ENCODE measurements around the gene QRSL1. TPM values are rescaled to one million over a fixed set of nuclear protein-coding genes. Genes with fewer than 3 reads are reported as not detected.

The QRSL1 gene
- total and polyA plus RNA-seq, 9 of the 15 experiments (the other 6 are each of a cell fraction or from before 2014, with no cell fraction given), result 14.6 to 31.5 (median 23.0) TPM

- FAIRE-seq (peak; percentile 55), ATAC-seq (no peak), DNase-seq (ENCODE audit: extremely low read depth in 1 of 4, low spot score in 3 of 4) (no peak)
- POLR2A ChIA-PET, result interaction anchor here (0.7 to 1.1 kb wide), 3 partner anchors 9 to 17 kb away, joined by 3 read pairs; no protein-coding TSS in a partner anchor
- WGBS (ENCODE audit: insufficient coverage, low coverage, missing lambda C conversion rate), result 88% methylated on average over 1 of the region's 1 CpG
- Histone ChIP-seq H3K9me3 (replicated peaks; ENCODE audit: control insufficient read depth, insufficient read depth, low read depth, low read length) (0 out of 2 replicates have a peak, but pooled peaks cover 2% of the 10 kb centered on the region), H3K27me3 (ENCODE audit: control insufficient read depth in 2 of 2, insufficient read depth in 2 of 2, low read length in 2 of 2) (no peaks in the 10 kb centered on the region), H3K36me3 (ENCODE audit: control insufficient read depth, insufficient read depth, low read length) (peaks cover 33% of the 10 kb centered on the region), H3K27ac (ENCODE audit: extremely low read depth, low read depth, low read length) (no peak overlapping the region), H3K4me1 (replicated peaks in 1 of 2; ENCODE audit: control insufficient read depth in 2 of 2, insufficient read depth in 2 of 2, low read length in 2 of 2) (no peaks in the 10 kb centered on the region), H3K9ac (ENCODE audit: insufficient read depth in 1 of 2, low read depth in 2 of 2, low read length in 2 of 2) (no peak overlapping the region), H4K20me1 (replicated peaks; ENCODE audit: control insufficient read depth, insufficient read depth, low read length) (no peaks in the 10 kb centered on the region), H3K9me1 (ENCODE audit: control insufficient read depth, insufficient read depth, low read length) (no peaks in the 10 kb centered on the region), H3K4me2 (ENCODE audit: insufficient read depth, low read length) (no peak overlapping the region), H3K4me3 (no peak overlapping the region), H2AFZ (ENCODE audit: low read depth, low read length) (no peak overlapping the region), H3K79me2 (ENCODE audit: control insufficient read depth, insufficient read depth, low read length) (no peaks in the 10 kb centered on the region)
- in situ Hi-C loops (cut with MboI) (no loop called here), intact Hi-C loops (cut with micrococcal nuclease) (no loop called here)
- TF ChIP-seq ASH1L (IDR thresholded peaks at IDR 0.05; ENCODE audit: borderline replicate concordance, low read depth, partially characterized antibody), result no peak
- no peak for TF ChIP-seq JUN (IDR thresholded peaks at IDR 0.05; ENCODE audit: borderline replicate concordance, low read depth, low read length)
- no peak for TF ChIP-seq JUN (CRISPR knock-in tag; IDR thresholded peaks at IDR 0.05; ENCODE audit: borderline replicate concordance)
- no peak for TF ChIP-seq SRF (CRISPR knock-in tag; IDR thresholded peaks at IDR 0.05)
- no peak for TF ChIP-seq NKRF (IDR thresholded peaks at IDR 0.05; ENCODE audit: borderline replicate concordance)
- TF ChIP-seq ZBED1 (IDR thresholded peaks at IDR 0.05), result no peak
- no peak for TF ChIP-seq MLLT1 (IDR thresholded peaks at IDR 0.05)
- TF ChIP-seq ESRRA (IDR thresholded peaks at IDR 0.05; ENCODE audit: borderline replicate concordance, low read depth), result no peak
- no peak for TF ChIP-seq ZNF551 (CRISPR knock-in tag; IDR thresholded peaks at IDR 0.05)
- TF ChIP-seq BRF1 (IDR thresholded peaks at IDR 0.05; ENCODE audit: borderline replicate concordance, extremely low read depth, insufficient read length), result no peak
- TF ChIP-seq ZNF511 (CRISPR knock-in tag; IDR thresholded peaks at IDR 0.05), result no peak
- TF ChIP-seq PTBP1 (IDR thresholded peaks at IDR 0.05; ENCODE audit: low read depth, low read length), result no peak
- no peak for TF ChIP-seq ZNF77 (CRISPR knock-in tag; IDR thresholded peaks at IDR 0.05)
- TF ChIP-seq TBL1XR1 (IDR thresholded peaks at IDR 0.05; ENCODE audit: low read length in 2 of 2), result no peak
- no peak for TF ChIP-seq ARID3B (CRISPR knock-in tag; IDR thresholded peaks at IDR 0.05; ENCODE audit: borderline replicate concordance)
- CTCF ChIA-PET (ENCODE audit: low intra/inter-chr PET ratio), result interaction anchor here (0.5 kb wide), 1 partner anchor 357 kb away, joined by 4 read pairs; no protein-coding TSS in a partner anchor
- no TSS peak for BruUV-seq (replicated peaks)
Observed at GRCh38 chr6:106619223-106619622, 10.2 kb upstream of the QRSL1 start.

Measured in K562 (cell line).